ENCODE data around the gene MDGA2. TPM values are rescaled to one million over a fixed set of nuclear protein-coding genes. Genes with fewer than 3 reads are reported as not detected.

Gene MDGA2
- total and polyA plus RNA-seq, 2 experiments from 2014 or later, result 0.33 to 0.46 TPM

DNA sequence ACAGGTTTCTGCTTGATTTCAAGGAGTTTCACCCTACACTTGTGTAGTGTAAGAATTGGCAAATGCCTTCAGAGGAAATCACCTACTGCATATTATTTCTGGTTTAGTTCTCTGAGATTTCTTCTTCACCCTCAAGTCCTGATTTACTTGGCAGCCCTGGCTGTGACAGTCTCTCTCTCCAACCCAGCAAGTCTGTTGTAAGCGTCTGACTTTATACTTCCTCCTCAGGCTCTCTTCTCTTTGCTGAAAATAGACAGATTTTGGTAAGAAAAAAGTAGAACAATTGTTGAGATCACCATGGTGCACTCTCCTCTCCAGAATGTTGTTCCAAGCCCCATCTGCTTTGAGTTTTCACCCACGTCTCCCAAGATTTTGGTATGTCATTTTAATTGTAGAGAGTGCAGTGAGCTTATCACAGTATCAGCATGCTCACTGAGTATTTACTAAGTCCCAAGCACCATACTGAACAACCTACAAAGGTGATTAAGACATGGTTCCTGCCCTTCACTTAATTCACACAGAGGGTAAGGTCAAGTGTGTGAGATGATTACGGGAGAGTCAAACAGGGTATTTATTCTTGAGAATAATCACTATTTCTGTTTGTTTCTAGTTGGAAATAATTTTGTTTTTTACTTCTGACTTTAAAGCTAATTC, 148.7 kb downstream of the MDGA2 start:
- H3K4me1 ChIP-seq (ENCODE audit: low read depth), result no peaks in the 10 kb centered on the region
- H3K36me3 ChIP-seq, result no peaks in the 10 kb centered on the region
- H3K27ac ChIP-seq, result no peak overlapping the region
- no peak for TF ChIP-seq CTCF (IDR thresholded peaks at IDR 0.05; ENCODE audit: low read depth, low read length)
- H3K27me3 ChIP-seq, result no peaks in the 10 kb centered on the region
- DNase-seq (ENCODE audit: low read depth in 1 of 2, low spot score in 1 of 2), result no peak
- no peak overlapping the region for H3K4me3 ChIP-seq
- H3K9me3 ChIP-seq (ENCODE audit: low read depth), result no peaks in the 10 kb centered on the region

GRCh38 chr14:47524524-47524923, 150.9 kb downstream of the MDGA2 start:
- Histone ChIP-seq H3K9me3 (ENCODE audit: low read depth) (no peaks in the 10 kb centered on the region), H3K27ac (no peak overlapping the region), H3K36me3 (no peaks in the 10 kb centered on the region), H3K4me1 (ENCODE audit: low read depth) (no peaks in the 10 kb centered on the region), H3K4me3 (no peak overlapping the region), H3K27me3 (no peaks in the 10 kb centered on the region)
- no peak for TF ChIP-seq CTCF (IDR thresholded peaks at IDR 0.05; ENCODE audit: low read depth, low read length)
- no peak for DNase-seq (ENCODE audit: low read depth in 1 of 2, low spot score in 1 of 2)

DNA sequence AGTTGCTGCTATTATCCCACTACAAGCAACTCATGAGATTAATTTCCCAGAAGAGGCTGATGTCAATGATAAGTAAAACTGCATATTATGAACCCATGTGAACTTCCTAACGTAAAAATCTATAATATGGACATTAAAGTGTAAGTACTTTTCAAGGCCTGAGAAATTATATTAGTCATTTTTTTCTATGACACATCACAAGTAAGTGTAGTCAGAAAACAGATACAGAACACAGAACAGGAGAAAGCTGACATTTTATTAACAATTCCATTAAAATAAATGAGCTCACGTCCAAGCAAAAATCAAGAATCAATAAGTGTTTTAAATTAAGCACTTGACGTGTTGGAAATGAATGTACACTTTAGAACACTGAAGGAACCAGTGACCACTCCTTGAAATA, 155.0 kb downstream of the MDGA2 start:
- Histone ChIP-seq H3K36me3 (no peaks in the 10 kb centered on the region), H3K27ac (no peak overlapping the region), H3K4me1 (ENCODE audit: low read depth) (no peaks in the 10 kb centered on the region), H3K4me3 (no peak overlapping the region), H3K27me3 (no peaks in the 10 kb centered on the region), H3K9me3 (ENCODE audit: low read depth) (no peaks in the 10 kb centered on the region)
- no peak for TF ChIP-seq CTCF (IDR thresholded peaks at IDR 0.05; ENCODE audit: low read depth, low read length)
- no peak for DNase-seq (ENCODE audit: low read depth in 1 of 2, low spot score in 1 of 2)

- no peak overlapping the region for H3K27ac ChIP-seq
- no peak for DNase-seq (ENCODE audit: low read depth in 1 of 2, low spot score in 1 of 2)
- no peaks in the 10 kb centered on the region for H3K36me3 ChIP-seq
- H3K4me3 ChIP-seq, result no peak overlapping the region
- no peak for TF ChIP-seq CTCF (IDR thresholded peaks at IDR 0.05; ENCODE audit: low read depth, low read length)
- H3K27me3 ChIP-seq, result no peaks in the 10 kb centered on the region
- peaks cover 2% of the 10 kb centered on the region for H3K4me1 ChIP-seq (ENCODE audit: low read depth)
- no peaks in the 10 kb centered on the region for H3K9me3 ChIP-seq (ENCODE audit: low read depth)
These were observed 163.6 kb downstream of the MDGA2 start for GRCh38 chr14:47511829-47512228.

GRCh38 chr14:47509957-47510356, 165.4 kb downstream of the MDGA2 start:
- Histone ChIP-seq H3K36me3 (no peaks in the 10 kb centered on the region), H3K27me3 (no peaks in the 10 kb centered on the region), H3K9me3 (ENCODE audit: low read depth) (no peaks in the 10 kb centered on the region), H3K27ac (no peak overlapping the region), H3K4me1 (ENCODE audit: low read depth) (peaks cover 2% of the 10 kb centered on the region), H3K4me3 (no peak overlapping the region)
- DNase-seq (ENCODE audit: low read depth in 1 of 2, low spot score in 1 of 2), result no peak
- TF ChIP-seq CTCF (IDR thresholded peaks at IDR 0.05; ENCODE audit: low read depth, low read length), result no peak

All from cardiac muscle cell (in vitro differentiated cells and primary cell).